Endothelial cell of umbilical vein (primary cell): ENCODE measurements around the gene NXPE3. TPM values are rescaled to one million over a fixed set of nuclear protein-coding genes. Genes with fewer than 3 reads are reported as not detected.

Experiments
- BruUV-seq: library from RNA; stranded (reverse); fragments of 400-500 nt; replicated peaks from 2 replicates; lab custom pipeline; 2021; lab: Mats Ljungman, UMichigan
- CTCF ChIA-PET: fragments of 300-600, 350-600 bp; sonication (Branson Sonifier 250); formaldehyde crosslinking; loops from one replicate; lab custom pipeline; 2021; ENCODE audit warnings: antibody characterized with exemption, inconsistent platforms; lab: Charles Lee
- POLR2A ChIA-PET: fragments of 300-600, 350-600 bp; sonication (Branson Sonifier 250); formaldehyde crosslinking; loops from one replicate; lab custom pipeline; 2021; ENCODE audit warnings: antibody characterized with exemption, inconsistent platforms; lab: Charles Lee
- DNase-seq: peaks from one replicate; pipeline ENCODE4 v3.0.0-alpha.2; 2011; ENCODE audit warnings: low read depth, low spot score
- FAIRE-seq: peaks from 2 replicates; lab custom pipeline; 2011; peaks lifted over from hg19 to GRCh38; lab: Jason Lieb, UNC
- H2AFZ ChIP-seq: 2 replicates; pipeline ENCODE4 v1.6.0; 2012; ENCODE audit warnings: low read depth, low read length, control low read depth, inconsistent platforms
- H3K27ac ChIP-seq: 2 replicates; pipeline ENCODE4 v1.5.1; 2011; ENCODE audit warnings: low read depth, mild to moderate bottlenecking, control low read depth, low read length, moderate library complexity; ENCODE audit not compliant: insufficient read depth
- H3K27me3 ChIP-seq, 2 experiments: 2 replicates each; pipeline versions ENCODE4 v1.6.0 to v1.6.1; 2011; ENCODE audit warnings: low read length in 2 of 2, mixed read lengths in 1 of 2; ENCODE audit not compliant: control insufficient read depth in 2 of 2, insufficient read depth in 2 of 2
- H3K36me3 ChIP-seq, 2 experiments: 2 replicates in 1 of 2; 3 replicates in 1 of 2; pipeline ENCODE4 v1.5.1; 2011; ENCODE audit warnings: low read length in 2 of 2, mild to moderate bottlenecking in 1 of 2, moderate library complexity in 1 of 2; ENCODE audit not compliant: control insufficient read depth in 2 of 2, insufficient read depth in 2 of 2; ENCODE audit errors: extremely low read depth in 1 of 2
- H3K4me1 ChIP-seq: 3 replicates; pipeline ENCODE4 v1.5.1; 2011; ENCODE audit warnings: mild to moderate bottlenecking, low read length; ENCODE audit not compliant: control insufficient read depth, insufficient read depth; ENCODE audit errors: extremely low read depth
- H3K4me2 ChIP-seq: 2 replicates; pipeline ENCODE4 v1.6.1; 2011; ENCODE audit warnings: low read length, control low read depth, mixed read lengths; ENCODE audit not compliant: insufficient read depth
- H3K4me3 ChIP-seq, 3 experiments: fragments of 200-600 bp in 1 of 3; sonication (generic), shearing (Covaris generic) in 1 of 3; replicated peaks in 1 of 3; 2 replicates each; pipeline ENCODE4 v1.5.1; 2011 to 2016; ENCODE audit warnings: control low read depth in 3 of 3, low read length in 3 of 3, mild to moderate bottlenecking in 2 of 3, inconsistent platforms in 1 of 3, low read depth in 1 of 3, moderate library complexity in 1 of 3; ENCODE audit not compliant: insufficient read depth in 1 of 3
- H3K79me2 ChIP-seq: 2 replicates; pipeline ENCODE4 v1.6.0; 2012; ENCODE audit warnings: low read length, inconsistent platforms; ENCODE audit not compliant: control insufficient read depth, insufficient read depth
- H3K9ac ChIP-seq: replicated peaks from 2 replicates; pipeline ENCODE3; 2011; ENCODE audit warnings: low read length, control low read depth; ENCODE audit not compliant: insufficient read depth; ENCODE audit errors: extremely low read depth
- H3K9me1 ChIP-seq: replicated peaks from 3 replicates; pipeline ENCODE4 v1.6.0; 2011; ENCODE audit warnings: mild to moderate bottlenecking, low read length; ENCODE audit not compliant: control insufficient read depth, insufficient read depth; ENCODE audit errors: extremely low read depth
- H3K9me3 ChIP-seq: replicated peaks from 2 replicates; pipeline ENCODE4 v1.5.1; 2012; ENCODE audit warnings: low read length, inconsistent platforms; ENCODE audit not compliant: control insufficient read depth, insufficient read depth
- H4K20me1 ChIP-seq: replicated peaks from 2 replicates; pipeline ENCODE3; 2011; ENCODE audit warnings: mild to moderate bottlenecking, low read length; ENCODE audit not compliant: control insufficient read depth, insufficient read depth; ENCODE audit errors: extremely low read depth
- EZH2 ChIP-seq: IDR thresholded peaks from 2 replicates; pipeline ENCODE4 v1.6.1; 2012; ENCODE audit warnings: borderline replicate concordance, low read depth, mild to moderate bottlenecking, moderate library complexity, low read length, inconsistent platforms; ENCODE audit not compliant: severe bottlenecking
- FOS ChIP-seq: IDR thresholded peaks from 2 replicates; pipeline ENCODE4 v1.6.1; 2011; ENCODE audit warnings: mild to moderate bottlenecking, low read length, moderate library complexity, borderline replicate concordance; ENCODE audit not compliant: insufficient read depth
- GATA2 ChIP-seq: IDR thresholded peaks from 2 replicates; pipeline ENCODE4 v1.7.0; 2011; ENCODE audit warnings: low read depth, mild to moderate bottlenecking, moderate library complexity, mixed read lengths, low read length; ENCODE audit not compliant: insufficient read length, insufficient read depth
- JUN ChIP-seq: IDR thresholded peaks from 2 replicates; pipeline ENCODE4 v1.6.1; 2011; ENCODE audit warnings: borderline replicate concordance, low read depth; ENCODE audit not compliant: insufficient read length, insufficient read depth
- MYC ChIP-seq: IDR thresholded peaks from one replicate; pipeline ENCODE4 v1.6.1; 2011; ENCODE audit warnings: mild to moderate bottlenecking, low read depth, low read length
- POLR2A ChIP-seq: IDR thresholded peaks from 2 replicates; pipeline ENCODE4 v1.6.1; 2012; ENCODE audit warnings: low read depth, mild to moderate bottlenecking, control low read depth, low read length
- POLR2AphosphoS5 ChIP-seq: IDR thresholded peaks from 2 replicates; pipeline ENCODE4 v1.6.1; 2012; ENCODE audit warnings: low read depth, mild to moderate bottlenecking, control low read depth, low read length, moderate library complexity; ENCODE audit not compliant: insufficient read depth
- dilution Hi-C: fragments of 300-500 bp; cut with MboI; formaldehyde crosslinking; loops from one replicate; pipeline ENCODE4 v1.15.0; 2019; ENCODE audit warnings: low sequenced_read_pairs; ENCODE audit not compliant: extremely low pct_ligation_motif_present
- intact Hi-C: fragments of 100-400 bp; cut with micrococcal nuclease; formaldehyde crosslinking; loops from one replicate; pipeline ENCODE4 v1.10.0; 2022
- polyA plus RNA-seq, 4 experiments: library from polyadenylated mRNA; depleted of rRNA in 3 of 4; stranded (reverse) in 3 of 4; unstranded in 1 of 4; fragments of >200 nt; gene quantifications; 2 replicates each; pipeline versions ENCODE4 v1.2.1 to v1.2.3, GENCODE V29; 2011 to 2012; ENCODE audit warnings: missing spikeins in 1 of 4
- total RNA-seq: library from RNA; stranded (reverse); gene quantifications from 2 replicates; pipeline ENCODE4 v1.2.3, GENCODE V29; 2021
- TF ChIP-seq, protein P1 (sequence below), 2 donors: IDR thresholded peaks; 1 replicate in 1 of 2; 2 replicates in 1 of 2; pipeline ENCODE4 v1.5.1; 2011; ENCODE audit warnings: low read length in 2 of 2, mild to moderate bottlenecking in 2 of 2, moderate library complexity in 2 of 2, control low read depth in 1 of 2, inconsistent platforms in 1 of 2, low read depth in 1 of 2; ENCODE audit not compliant: insufficient read depth in 1 of 2; ENCODE audit errors: extremely low read depth in 1 of 2
- TF ChIP-seq, protein P2 (sequence below): IDR thresholded peaks from 2 replicates; pipeline ENCODE4 v1.6.1; 2011; ENCODE audit not compliant: insufficient read depth, insufficient read length

NXPE3 gene
- total and polyA plus RNA-seq, 2 donors (not counting 3 experiments of a cell fraction or from before 2014, with no cell fraction given): 13.7 to 20.3 TPM

DNA sequence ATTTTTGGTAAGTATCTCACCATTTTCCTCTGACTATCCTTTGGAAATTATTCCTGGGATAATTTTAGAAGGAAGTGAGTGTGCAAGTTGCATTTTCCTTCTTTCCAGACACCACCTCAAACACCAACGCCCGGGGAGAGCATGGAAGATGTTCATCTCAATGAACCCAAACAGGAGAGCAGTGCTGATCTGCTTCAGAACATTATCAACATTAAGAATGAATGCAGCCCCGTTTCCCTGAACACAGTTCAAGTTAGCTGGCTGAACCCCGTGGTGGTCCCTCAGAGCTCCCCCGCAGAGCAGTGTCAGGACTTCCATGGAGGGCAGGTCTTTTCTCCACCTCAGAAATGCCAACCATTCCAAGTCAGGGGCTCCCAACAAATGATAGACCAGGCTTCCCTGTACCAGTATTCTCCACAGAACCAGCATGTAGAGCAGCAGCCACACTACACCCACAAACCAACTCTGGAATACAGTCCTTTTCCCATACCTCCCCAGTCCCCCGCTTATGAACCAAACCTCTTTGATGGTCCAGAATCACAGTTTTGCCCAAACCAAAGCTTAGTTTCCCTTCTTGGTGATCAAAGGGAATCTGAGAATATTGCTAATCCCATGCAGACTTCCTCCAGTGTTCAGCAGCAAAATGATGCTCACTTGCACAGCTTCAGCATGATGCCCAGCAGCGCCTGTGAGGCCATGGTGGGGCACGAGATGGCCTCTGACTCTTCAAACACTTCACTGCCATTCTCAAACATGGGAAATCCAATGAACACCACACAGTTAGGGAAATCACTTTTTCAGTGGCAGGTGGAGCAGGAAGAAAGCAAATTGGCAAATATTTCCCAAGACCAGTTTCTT is 74.2 kb downstream of the NXPE3 start:
- Histone ChIP-seq H3K9me3 (no peaks in the 10 kb centered on the region), H3K4me1 (peaks cover 17% of the 10 kb centered on the region), H4K20me1 (no peaks in the 10 kb centered on the region), H3K4me3 (no peak overlapping the region), H3K9ac (no peak overlapping the region), H3K27ac (no peak overlapping the region), H2AFZ (no peak overlapping the region), H3K36me3 (peaks cover 32 to 42% of the 10 kb centered on the region in 2 experiments), H3K9me1 (no peaks in the 10 kb centered on the region), H3K4me2 (no peak overlapping the region), H3K79me2 (peaks cover 63% of the 10 kb centered on the region), H3K27me3 (no peaks in the 10 kb centered on the region)
- intact Hi-C loops (loop anchor here (5.0 kb wide), 2 partner anchors 154 to 239 kb away; no protein-coding TSS in a partner anchor), dilution Hi-C loops (loop anchor here (25.0 kb wide), 1 partner anchor 309 kb away; no protein-coding TSS in a partner anchor)
- no TSS peak for BruUV-seq
- no peak for FAIRE-seq
- POLR2A ChIA-PET: interaction anchor here (0.7 to 2.0 kb wide), 2 partner anchors 26 to 185 kb away, joined by 3 to 5 read pairs; no protein-coding TSS in a partner anchor
- CTCF ChIA-PET: interaction anchor here (0.9 kb wide), 2 partner anchors 45 to 372 kb away, joined by 3 to 4 read pairs; no protein-coding TSS in a partner anchor
- no peak for DNase-seq
- no peak for TF ChIP-seq FOS
- no peak for TF ChIP-seq EZH2
- TF ChIP-seq POLR2A: no peak
- TF ChIP-seq, protein P1, sequence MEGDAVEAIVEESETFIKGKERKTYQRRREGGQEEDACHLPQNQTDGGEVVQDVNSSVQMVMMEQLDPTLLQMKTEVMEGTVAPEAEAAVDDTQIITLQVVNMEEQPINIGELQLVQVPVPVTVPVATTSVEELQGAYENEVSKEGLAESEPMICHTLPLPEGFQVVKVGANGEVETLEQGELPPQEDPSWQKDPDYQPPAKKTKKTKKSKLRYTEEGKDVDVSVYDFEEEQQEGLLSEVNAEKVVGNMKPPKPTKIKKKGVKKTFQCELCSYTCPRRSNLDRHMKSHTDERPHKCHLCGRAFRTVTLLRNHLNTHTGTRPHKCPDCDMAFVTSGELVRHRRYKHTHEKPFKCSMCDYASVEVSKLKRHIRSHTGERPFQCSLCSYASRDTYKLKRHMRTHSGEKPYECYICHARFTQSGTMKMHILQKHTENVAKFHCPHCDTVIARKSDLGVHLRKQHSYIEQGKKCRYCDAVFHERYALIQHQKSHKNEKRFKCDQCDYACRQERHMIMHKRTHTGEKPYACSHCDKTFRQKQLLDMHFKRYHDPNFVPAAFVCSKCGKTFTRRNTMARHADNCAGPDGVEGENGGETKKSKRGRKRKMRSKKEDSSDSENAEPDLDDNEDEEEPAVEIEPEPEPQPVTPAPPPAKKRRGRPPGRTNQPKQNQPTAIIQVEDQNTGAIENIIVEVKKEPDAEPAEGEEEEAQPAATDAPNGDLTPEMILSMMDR (IDR thresholded peaks at IDR 0.05; ENCODE audit: extremely low read depth in 1 of 2, insufficient read depth in 1 of 2, low read depth in 1 of 2, low read length in 2 of 2): no peak
- no peak for TF ChIP-seq MYC
- TF ChIP-seq POLR2AphosphoS5: no peak
- no peak for TF ChIP-seq GATA2
- TF ChIP-seq JUN: no peak
- TF ChIP-seq, protein P2, sequence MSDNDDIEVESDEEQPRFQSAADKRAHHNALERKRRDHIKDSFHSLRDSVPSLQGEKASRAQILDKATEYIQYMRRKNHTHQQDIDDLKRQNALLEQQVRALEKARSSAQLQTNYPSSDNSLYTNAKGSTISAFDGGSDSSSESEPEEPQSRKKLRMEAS: no peak
